Caki2 (cell line): Measurements from ENCODE around the gene DNAJA3. TPM values are rescaled to one million over a fixed set of nuclear protein-coding genes. Genes with fewer than 3 reads are reported as not detected.

Experiments used
- DNase-seq: peaks from one replicate; pipeline ENCODE4 v3.0.0-alpha.2; 2015; ENCODE audit warnings: low read depth
- in situ Hi-C: cut with HindIII; loops from 2 replicates; pipeline ENCODE4 v1.10.0; 2016; ENCODE audit warnings: low sequenced_read_pairs, low pct_unique_long_range_greater_than_20kb, mixed read lengths
- total RNA-seq: library from RNA; depleted of rRNA; stranded (reverse); fragments of >200 nt; shearing (Covaris generic); gene quantifications from 2 replicates; pipeline ENCODE4 v1.2.3, GENCODE V29; 2014; ENCODE audit warnings: low replicate concordance

DNAJA3 gene
- total RNA-seq, 1 experiment from 2014 or later, result 106 TPM

GRCh38 chr16:4419402-4419959 lies 6.2 kb upstream of the DNAJA3 start:
- in situ Hi-C loops, result no loop called here
- DNase-seq, result no peak

DNA sequence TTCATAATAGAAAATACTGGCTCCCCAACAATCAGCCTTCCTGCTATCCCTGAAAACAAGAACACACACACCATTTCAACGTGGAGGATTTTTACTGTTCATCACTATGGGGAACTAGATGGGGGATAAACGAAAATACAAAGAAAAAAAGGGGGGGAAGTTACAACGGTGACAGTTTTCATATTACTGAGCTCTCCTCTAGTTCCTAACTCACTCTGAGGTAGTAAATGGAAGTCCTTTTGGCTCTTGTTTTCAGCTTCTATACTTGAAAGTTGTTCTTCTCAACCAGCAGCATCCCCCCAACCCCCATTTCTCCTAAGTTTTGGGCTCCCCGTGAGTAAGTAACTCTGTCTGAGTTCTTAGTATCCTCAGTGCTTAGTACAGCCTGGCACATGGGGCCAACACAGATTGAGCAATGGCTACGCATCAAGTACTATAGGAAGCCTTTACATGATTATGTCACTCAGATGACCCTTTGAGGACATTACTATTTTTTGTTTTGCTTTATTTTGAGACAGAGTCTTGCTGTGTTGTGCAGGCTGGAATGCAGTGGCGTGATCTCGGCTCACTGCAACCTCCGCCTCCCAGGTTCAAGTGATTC lies 5.1 kb upstream of the DNAJA3 start:
- in situ Hi-C loops, result no loop called here
- no peak for DNase-seq

GRCh38 chr16:4426021-4426684 lies 485 bp downstream of the DNAJA3 start:
- in situ Hi-C loops, result no loop called here
- DNase-seq, result no peak

- DNase-seq, result peak; percentile 27
- in situ Hi-C loops, result no loop called here
Measured at GRCh38 chr16:4426722-4427372, 1.2 kb downstream of the DNAJA3 start.

DNA sequence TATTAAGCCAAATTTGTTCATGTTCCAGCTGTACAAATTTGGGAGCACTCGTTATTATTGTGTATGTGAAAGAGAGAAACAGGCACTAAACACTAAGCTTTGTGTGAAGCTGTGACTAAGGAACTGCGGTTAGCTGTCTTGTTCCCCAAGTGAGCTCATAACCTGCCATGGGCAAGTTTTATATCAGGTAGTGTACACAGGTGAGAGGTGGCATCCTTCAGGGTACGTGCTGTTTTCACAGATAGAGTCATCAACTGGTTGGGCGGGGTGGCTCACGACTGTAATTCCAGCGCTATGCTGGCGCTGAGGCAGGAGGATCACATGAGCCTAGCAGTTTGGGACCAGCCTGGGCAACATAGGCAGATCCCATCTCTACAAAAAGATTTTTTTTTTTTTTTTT lies 2.8 kb downstream of the DNAJA3 start:
- in situ Hi-C loops, result no loop called here
- DNase-seq, result no peak

GRCh38 chr16:4431023-4431422 lies 5.4 kb downstream of the DNAJA3 start:
- in situ Hi-C loops, result no loop called here
- DNase-seq, result no peak

- DNase-seq, result no peak
- in situ Hi-C loops, result no loop called here
Measured at GRCh38 chr16:4433228-4433627, 7.6 kb downstream of the DNAJA3 start.

DNA sequence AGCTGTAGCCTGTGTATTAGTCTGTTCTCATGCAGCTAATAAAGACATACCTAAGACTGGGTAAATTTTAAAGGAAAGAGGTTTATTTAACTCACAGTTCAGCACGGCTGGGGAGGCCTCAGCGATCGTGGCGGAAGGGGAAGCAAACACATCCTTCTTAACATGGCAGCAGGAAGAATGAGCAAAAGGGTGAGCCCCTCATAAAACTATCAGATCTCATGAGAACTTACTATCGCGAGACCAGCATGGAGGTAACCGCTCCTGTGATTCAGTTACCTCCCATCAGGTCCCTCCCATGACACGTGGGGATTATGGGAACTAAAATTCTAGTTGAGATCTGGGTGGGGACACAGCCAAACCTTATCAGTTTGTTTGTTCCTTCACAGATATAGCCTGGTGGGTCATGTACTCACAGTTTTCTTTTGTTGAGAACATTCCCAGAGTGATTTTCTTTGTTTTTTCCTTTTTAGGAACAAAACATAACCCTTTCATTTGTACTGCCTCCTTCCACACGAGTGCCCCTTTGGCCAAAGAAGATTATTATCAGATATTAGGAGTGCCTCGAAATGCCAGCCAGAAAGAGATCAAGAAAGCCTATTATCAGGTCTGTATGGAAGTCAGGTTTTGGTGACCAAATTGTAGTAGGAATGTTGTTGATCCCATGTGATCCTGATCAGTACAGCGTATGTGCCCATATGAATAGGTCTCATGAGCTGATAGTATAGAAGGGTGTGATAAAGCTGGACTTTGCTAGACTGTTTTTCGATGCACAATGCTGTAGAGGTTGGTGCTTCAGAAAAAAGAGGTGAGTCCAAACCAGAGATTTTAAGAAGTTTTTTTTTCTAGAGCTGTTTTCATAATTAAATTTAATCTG lies 8.5 kb downstream of the DNAJA3 start:
- in situ Hi-C loops, result no loop called here
- no peak for DNase-seq

- in situ Hi-C loops, result no loop called here
- DNase-seq, result no peak
Measured at GRCh38 chr16:4435337-4436067, 9.8 kb downstream of the DNAJA3 start.

DNA sequence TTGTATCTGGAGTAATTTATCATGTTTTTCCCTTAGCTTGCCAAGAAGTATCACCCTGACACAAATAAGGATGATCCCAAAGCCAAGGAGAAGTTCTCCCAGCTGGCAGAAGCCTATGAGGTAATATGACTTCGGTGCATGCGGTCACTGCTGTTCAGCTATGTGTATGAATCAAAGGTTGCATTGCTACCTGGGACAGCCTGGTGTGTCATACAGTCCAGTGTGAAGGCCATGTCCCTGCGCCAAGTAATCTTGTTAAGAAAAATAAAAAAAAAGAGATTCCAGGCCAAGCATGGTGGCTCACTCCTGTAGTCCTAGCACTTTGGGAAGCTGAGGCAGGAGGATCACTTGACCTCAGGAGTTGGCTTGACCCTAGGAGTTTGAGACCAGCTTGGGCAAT lies 11.7 kb downstream of the DNAJA3 start:
- in situ Hi-C loops, result no loop called here
- DNase-seq, result no peak

DNA sequence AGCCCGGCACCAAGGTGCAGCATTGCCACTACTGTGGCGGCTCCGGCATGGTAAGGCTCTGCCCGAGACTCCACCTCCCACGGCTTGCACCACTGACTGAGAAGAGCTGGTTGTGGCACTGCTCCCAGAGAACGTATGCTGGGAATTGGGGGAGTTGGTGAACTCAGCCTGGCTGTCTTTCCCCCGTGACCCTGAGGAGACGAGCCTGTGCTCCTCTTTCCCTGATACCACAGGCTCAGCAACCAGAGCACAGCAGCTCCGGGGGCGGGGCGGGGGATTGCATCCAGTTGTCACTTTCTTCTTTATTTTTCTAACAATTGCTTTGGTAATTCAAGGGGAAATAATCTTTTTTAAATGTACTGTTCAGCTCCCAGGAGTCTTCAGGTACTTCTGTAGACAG lies 16.7 kb downstream of the DNAJA3 start:
- no peak for DNase-seq
- in situ Hi-C loops, result no loop called here

GRCh38 chr16:4443271-4443670 lies 17.6 kb downstream of the DNAJA3 start:
- no peak for DNase-seq
- in situ Hi-C loops, result no loop called here

GRCh38 chr16:4443986-4444385 lies 18.3 kb downstream of the DNAJA3 start:
- in situ Hi-C loops, result no loop called here
- DNase-seq, result no peak

DNA sequence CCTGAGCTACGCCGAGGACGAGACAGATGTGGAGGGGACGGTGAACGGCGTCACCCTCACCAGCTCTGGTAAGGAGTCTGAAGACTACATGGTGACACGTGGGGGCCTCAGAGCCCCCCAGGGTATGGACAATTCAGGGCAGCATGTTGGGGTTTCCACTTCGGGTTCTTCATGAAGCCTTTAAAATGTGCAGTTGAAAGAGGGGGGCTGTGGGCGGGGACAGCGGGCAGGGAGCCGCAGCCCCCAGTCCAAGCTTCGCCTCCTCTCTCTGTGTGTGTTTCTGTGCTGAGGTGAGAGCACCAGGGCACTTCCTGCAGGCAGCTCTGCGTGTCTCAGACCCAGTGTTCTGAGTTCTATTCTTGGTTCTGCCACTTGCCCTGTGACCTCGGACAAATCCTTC lies 24.8 kb downstream of the DNAJA3 start:
- DNase-seq, result no peak
- in situ Hi-C loops, result no loop called here

DNA sequence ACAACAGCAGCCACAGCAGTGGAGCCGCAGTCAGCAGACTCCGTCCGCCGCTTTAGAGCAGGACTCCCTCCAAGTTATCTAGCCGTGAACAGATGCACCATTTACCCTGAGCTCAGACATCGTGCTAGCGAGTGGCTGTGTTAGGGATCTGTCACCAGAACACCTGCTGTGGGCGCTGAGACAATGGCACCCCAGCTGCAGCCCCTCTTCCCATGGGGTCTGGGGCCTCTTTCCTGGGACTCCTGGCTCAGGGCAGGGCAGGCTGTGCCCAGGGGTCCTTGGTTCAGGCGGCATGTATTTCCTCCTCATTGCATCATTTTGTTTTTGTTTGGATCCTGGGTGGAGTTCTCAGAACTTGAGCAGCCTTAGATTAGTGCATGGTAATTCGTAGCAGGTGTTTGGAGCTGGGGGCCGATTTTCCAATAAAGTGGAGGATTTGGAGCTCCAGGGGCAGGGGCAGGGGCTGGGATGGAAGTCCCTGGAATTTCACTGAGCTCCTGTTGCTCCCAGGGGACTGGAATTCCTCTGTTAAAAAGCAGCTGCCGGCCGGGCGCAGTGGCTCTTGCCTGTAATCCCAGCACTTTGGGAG lies 25.4 kb downstream of the DNAJA3 start:
- in situ Hi-C loops, result no loop called here
- no peak for DNase-seq

DNA sequence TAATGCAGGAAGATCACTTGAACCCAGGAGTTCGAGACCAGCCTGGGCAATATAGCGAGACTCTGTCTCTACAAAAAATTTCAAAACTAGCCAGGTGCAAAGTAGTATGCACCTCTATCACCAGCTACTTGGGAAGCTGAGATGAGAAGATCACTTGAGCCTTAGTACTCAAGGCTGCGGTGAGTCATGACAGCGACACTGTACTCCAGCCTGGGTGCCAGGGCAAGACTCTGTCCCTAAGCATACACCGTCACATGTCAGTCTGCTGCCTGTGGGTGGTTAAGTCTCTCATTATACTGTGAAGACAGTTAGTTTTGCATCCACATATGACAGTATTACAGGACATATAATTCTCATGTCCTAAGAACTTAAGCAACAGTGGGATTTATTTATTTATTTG lies 27.0 kb downstream of the DNAJA3 start:
- in situ Hi-C loops, result no loop called here
- no peak for DNase-seq

DNA sequence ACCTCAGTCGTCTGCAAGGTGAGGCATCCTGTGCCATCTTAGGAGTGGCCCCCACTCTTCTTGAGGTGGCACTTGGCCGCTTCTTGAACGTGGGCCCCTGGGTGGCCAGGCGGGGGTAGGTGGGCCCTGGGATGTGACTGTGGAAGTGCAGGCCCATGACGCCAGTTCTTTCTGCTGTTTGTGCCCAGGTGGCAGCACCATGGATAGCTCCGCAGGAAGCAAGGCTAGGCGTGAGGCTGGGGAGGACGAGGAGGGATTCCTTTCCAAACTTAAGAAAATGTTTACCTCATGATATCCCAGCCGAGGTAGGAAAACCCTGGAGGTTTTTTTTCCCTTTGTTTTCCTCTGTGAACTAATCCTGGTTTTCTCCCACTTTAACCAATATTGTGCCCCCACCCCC lies 29.0 kb downstream of the DNAJA3 start:
- in situ Hi-C loops, result no loop called here

DNA sequence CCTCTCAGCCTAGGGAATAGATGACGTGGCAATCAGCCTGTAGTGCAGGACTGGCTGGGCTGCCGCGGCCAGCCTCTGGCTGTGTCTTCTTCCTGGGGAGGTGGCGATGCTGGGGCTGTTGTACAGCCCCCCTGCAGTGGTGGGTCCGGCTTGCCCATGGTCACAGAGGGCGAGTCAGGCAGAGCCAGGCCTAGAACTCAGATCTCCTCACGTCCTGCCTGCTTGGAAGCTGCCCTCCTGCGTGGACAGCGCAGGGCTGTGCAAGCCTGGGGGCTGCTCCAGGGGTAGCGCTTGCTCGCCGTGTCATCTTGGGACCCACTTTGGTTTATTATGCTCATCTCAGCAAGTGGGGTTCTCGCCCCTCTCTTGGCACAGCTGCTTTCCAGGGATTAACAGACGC lies 29.4 kb downstream of the DNAJA3 start:
- in situ Hi-C loops, result no loop called here
- no peak for DNase-seq

More for the DNA sequence above, 29.0 kb downstream of the DNAJA3 start:
- DNase-seq, result no peak
